Erythroblast (primary cell): ENCODE measurements around the gene HBB.

Source experiments
- GATA1 ChIP-seq: IDR thresholded peaks from 2 replicates; pipeline ENCODE4 v1.6.1; 2011; ENCODE audit warnings: low read depth, mild to moderate bottlenecking, control low read depth, low read length, moderate library complexity
- POLR2A ChIP-seq: IDR thresholded peaks from 2 replicates; pipeline ENCODE4 v1.6.1; 2011; ENCODE audit warnings: mild to moderate bottlenecking, low read length

DNA sequence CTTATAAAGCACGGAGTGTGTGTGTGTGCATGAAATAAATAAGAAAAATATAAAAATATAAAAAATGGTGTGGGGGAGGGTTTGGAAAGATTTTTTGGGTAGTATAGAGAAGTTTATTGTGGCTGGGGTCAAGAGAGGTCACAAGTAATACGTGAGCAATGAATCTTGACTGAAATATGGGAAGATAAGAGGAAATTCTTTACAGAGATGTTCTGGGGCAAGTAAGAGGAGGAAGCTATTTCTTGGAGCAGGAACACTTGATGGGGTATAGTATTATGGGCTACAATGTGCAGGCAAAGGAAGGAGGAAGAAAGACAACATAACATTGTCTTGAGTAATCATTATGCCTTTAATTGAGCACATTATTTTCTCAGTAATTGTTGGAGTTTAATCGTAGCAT lies 5.3 kb upstream of the HBB start:
- TF ChIP-seq POLR2A, result no peak
- TF ChIP-seq GATA1, result no peak
